ENCODE data around the gene RPAP2. TPM values are rescaled to one million over a fixed set of nuclear protein-coding genes. Genes with fewer than 3 reads are reported as not detected.
"Not testable (repeated sequence)": the region's sequence is repeated elsewhere in the genome, so short reads cannot be mapped to it uniquely, and the experiment has no call there.

RPAP2 gene
- total RNA-seq, 2 experiments from 2014 or later: 8.6 to 21.9 TPM

- H4K20me1 ChIP-seq (ENCODE audit: insufficient read depth, low read length): no peaks in the 10 kb centered on the region
- intact Hi-C loops (cut with micrococcal nuclease; ENCODE audit: unreplicated experiment): no loop called here
- no peak overlapping the region for H3K4me2 ChIP-seq (ENCODE audit: low read length)
- ChIA-PET POLR2A (interaction anchor here (0.6 to 0.9 kb wide), 2 partner anchors 8 to 1416 kb away, joined by 3 to 5 read pairs; no protein-coding TSS in a partner anchor), CTCF (ENCODE audit: unreplicated experiment) (no interaction called here)
- no peaks in the 10 kb centered on the region for H3K4me1 ChIP-seq (ENCODE audit: insufficient read depth, low read length, poor library complexity, severe bottlenecking)
- no peak overlapping the region for H3K4me3 ChIP-seq (ENCODE audit: low read depth, low read length, poor library complexity, severe bottlenecking)
- H3K36me3 ChIP-seq (ENCODE audit: insufficient read depth, low read length): no peaks in the 10 kb centered on the region
- H3K79me2 ChIP-seq (ENCODE audit: insufficient read depth, low read depth, low read length): no peaks in the 10 kb centered on the region
- H2AFZ ChIP-seq (ENCODE audit: low read length): no peak overlapping the region
- BruUV-seq (replicated peaks): no TSS peak
- no peaks in the 10 kb centered on the region for H3K9me2 ChIP-seq (ENCODE audit: insufficient read depth, low read length)
- no peak for DNase-seq (ENCODE audit: low spot score)
- no peak for TF ChIP-seq CTCF (conservative IDR thresholded peaks at IDR 0.05; ENCODE audit: low read length)
- no peak for TF ChIP-seq EZH2phosphoT487 (IDR thresholded peaks at IDR 0.05; ENCODE audit: borderline replicate concordance, low read depth, low read length)
- no peak overlapping the region for H3K27ac ChIP-seq (ENCODE audit: low read depth, low read length, poor library complexity, severe bottlenecking)
- H3K9me3 ChIP-seq (ENCODE audit: low read length): no peaks in the 10 kb centered on the region
These were observed 75.4 kb downstream of the RPAP2 start for GRCh38 chr1:92374223-92374622.

- H3K9me2 ChIP-seq (ENCODE audit: insufficient read depth, low read length): no peaks in the 10 kb centered on the region
- POLR2A ChIA-PET: no interaction called here
- no peak overlapping the region for H2AFZ ChIP-seq (ENCODE audit: low read length)
- BruUV-seq (replicated peaks): no TSS peak
- H3K27ac ChIP-seq (ENCODE audit: low read depth, low read length, poor library complexity, severe bottlenecking): no peak overlapping the region
- TF ChIP-seq CTCF (conservative IDR thresholded peaks at IDR 0.05; ENCODE audit: low read length) (no peak), EZH2phosphoT487 (IDR thresholded peaks at IDR 0.05; ENCODE audit: borderline replicate concordance, low read depth, low read length) (no peak)
- DNase-seq (ENCODE audit: low spot score): no peak
- no peaks in the 10 kb centered on the region for H3K4me1 ChIP-seq (ENCODE audit: insufficient read depth, low read length, poor library complexity, severe bottlenecking)
- H3K36me3 ChIP-seq (ENCODE audit: insufficient read depth, low read length): no peaks in the 10 kb centered on the region; the same call in 1 of the 2 replicates
- no peak overlapping the region for H3K4me3 ChIP-seq (ENCODE audit: low read depth, low read length, poor library complexity, severe bottlenecking)
- CTCF ChIA-PET (ENCODE audit: unreplicated experiment): no interaction called here
- no peak overlapping the region for H3K4me2 ChIP-seq (ENCODE audit: low read length)
- no peaks in the 10 kb centered on the region for H4K20me1 ChIP-seq (ENCODE audit: insufficient read depth, low read length)
- intact Hi-C loops (cut with micrococcal nuclease; ENCODE audit: unreplicated experiment): no loop called here
- H3K79me2 ChIP-seq (ENCODE audit: insufficient read depth, low read depth, low read length): no peaks in the 10 kb centered on the region
- H3K9me3 ChIP-seq (ENCODE audit: low read length): no peaks in the 10 kb centered on the region
These were observed 77.5 kb downstream of the RPAP2 start for GRCh38 chr1:92376345-92376744.

GRCh38 chr1:92377991-92378390 lies 79.1 kb downstream of the RPAP2 start:
- CTCF ChIA-PET (ENCODE audit: unreplicated experiment); H4K20me1 ChIP-seq (ENCODE audit: insufficient read depth, low read length); H3K4me1 ChIP-seq (ENCODE audit: insufficient read depth, low read length, poor library complexity, severe bottlenecking); intact Hi-C loops (cut with micrococcal nuclease; ENCODE audit: unreplicated experiment); DNase-seq (ENCODE audit: low spot score); H2AFZ ChIP-seq (ENCODE audit: low read length); H3K36me3 ChIP-seq (ENCODE audit: insufficient read depth, low read length); H3K4me2 ChIP-seq (ENCODE audit: low read length); BruUV-seq (replicated peaks); H3K27ac ChIP-seq (ENCODE audit: low read depth, low read length, poor library complexity, severe bottlenecking); H3K9me3 ChIP-seq (ENCODE audit: low read length); H3K4me3 ChIP-seq (ENCODE audit: low read depth, low read length, poor library complexity, severe bottlenecking); H3K9me2 ChIP-seq (ENCODE audit: insufficient read depth, low read length); POLR2A ChIA-PET; H3K79me2 ChIP-seq (ENCODE audit: insufficient read depth, low read depth, low read length): not testable (repeated sequence)
